Peyer's patch (tissue), 4 donors: ENCODE data around the gene DDX27. TPM values are rescaled to one million over a fixed set of nuclear protein-coding genes. Genes with fewer than 3 reads are reported as not detected.
A peak's percentile ranks its signal among the peaks of the same experiment; 100 is the strongest.
"Not testable (repeated sequence)": the region's sequence is repeated elsewhere in the genome, so short reads cannot be mapped to it uniquely, and the experiment has no call there.

Experiments
- DNase-seq, 3 donors: peaks; one replicate each; pipeline ENCODE4 v3.0.0-alpha.2; 2017 to 2019
- H3K27ac ChIP-seq, 4 donors: fragments of 200-600 bp; sonication (generic); one replicate each; pipeline ENCODE4 v1.5.1; 2016 to 2019
- H3K27me3 ChIP-seq, 2 donors: fragments of 200-600 bp; sonication (generic); one replicate each; pipeline ENCODE4 v1.5.1; 2019
- H3K36me3 ChIP-seq, 3 donors: fragments of 200-600 bp; sonication (generic); one replicate each; pipeline ENCODE4 v1.5.1; 2016 to 2019
- H3K4me1 ChIP-seq, 4 donors: fragments of 200-600 bp; sonication (generic); one replicate each; pipeline ENCODE4 v1.5.1; 2016 to 2019
- H3K4me3 ChIP-seq, 4 donors: fragments of 200-600 bp; sonication (generic); 1 replicate in 3 of 4; 2 replicates in 1 of 4; pipeline ENCODE4 v1.5.1; 2016 to 2019; ENCODE audit warnings: mild to moderate bottlenecking in 1 of 4
- H3K9me3 ChIP-seq, 4 donors: fragments of 200-600 bp; sonication (generic); one replicate each; pipeline ENCODE4 v1.5.1; 2016 to 2019; ENCODE audit warnings: mild to moderate bottlenecking in 1 of 4
- POLR2A ChIP-seq, 2 donors: fragments of 450-650 bp; IDR thresholded peaks; one replicate each; pipeline ENCODE4 v1.5.1; 2017; ENCODE audit warnings: antibody characterized with exemption in 2 of 2, mild to moderate bottlenecking in 2 of 2, moderate library complexity in 2 of 2
- total RNA-seq, 4 donors: library from RNA; depleted of rRNA; stranded (reverse); fragments of >200 nt; gene quantifications; one replicate each; pipeline ENCODE4 v1.1.0, GENCODE V29; 2016
- TF ChIP-seq, protein P1 (sequence below), 6 experiments: fragments of 450-650 bp in 4 of 6; fragments of 200-600 bp in 2 of 6; sonication (generic) in 1 of 6; IDR thresholded peaks; one replicate each; pipeline ENCODE4 v1.5.1; 2017 to 2019; ENCODE audit warnings: antibody characterized with exemption in 6 of 6, mild to moderate bottlenecking in 3 of 6, moderate library complexity in 1 of 6

The DDX27 gene
- total RNA-seq, 4 donors from 2014 or later = 23.1 to 81.7 (median 39.2) TPM

DNA sequence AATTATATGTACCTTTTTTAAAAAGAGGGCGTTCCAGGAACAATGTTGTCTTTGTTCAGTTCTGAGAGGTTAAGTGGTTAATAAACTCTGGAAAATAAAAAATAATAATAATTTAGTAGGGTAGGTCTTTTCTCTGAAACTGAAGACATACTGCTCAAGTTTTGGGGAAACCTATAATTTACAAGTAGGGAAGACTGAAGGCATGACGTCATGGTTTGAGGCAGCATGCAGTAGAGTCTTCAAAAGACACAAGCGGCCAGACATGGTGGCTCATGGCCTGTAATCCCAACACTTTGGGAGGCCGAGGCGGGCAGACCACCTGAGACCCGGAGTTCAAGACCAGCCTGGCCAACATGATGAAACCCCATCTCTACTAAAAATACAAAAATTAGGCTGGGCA, 45.0 kb upstream of the DDX27 start:
- Histone ChIP-seq H3K36me3 (peaks cover 0 to 20% (median 0%) of the 10 kb centered on the region in 3 donors), H3K27me3 (no peaks in the 10 kb centered on the region), H3K4me1 (no peaks in the 10 kb centered on the region), H3K9me3 (no peaks in the 10 kb centered on the region), H3K4me3 (no peak overlapping the region), H3K27ac (no peak overlapping the region)
- no peak for TF ChIP-seq POLR2A (IDR thresholded peaks at IDR 0.05)
- TF ChIP-seq, protein P1, sequence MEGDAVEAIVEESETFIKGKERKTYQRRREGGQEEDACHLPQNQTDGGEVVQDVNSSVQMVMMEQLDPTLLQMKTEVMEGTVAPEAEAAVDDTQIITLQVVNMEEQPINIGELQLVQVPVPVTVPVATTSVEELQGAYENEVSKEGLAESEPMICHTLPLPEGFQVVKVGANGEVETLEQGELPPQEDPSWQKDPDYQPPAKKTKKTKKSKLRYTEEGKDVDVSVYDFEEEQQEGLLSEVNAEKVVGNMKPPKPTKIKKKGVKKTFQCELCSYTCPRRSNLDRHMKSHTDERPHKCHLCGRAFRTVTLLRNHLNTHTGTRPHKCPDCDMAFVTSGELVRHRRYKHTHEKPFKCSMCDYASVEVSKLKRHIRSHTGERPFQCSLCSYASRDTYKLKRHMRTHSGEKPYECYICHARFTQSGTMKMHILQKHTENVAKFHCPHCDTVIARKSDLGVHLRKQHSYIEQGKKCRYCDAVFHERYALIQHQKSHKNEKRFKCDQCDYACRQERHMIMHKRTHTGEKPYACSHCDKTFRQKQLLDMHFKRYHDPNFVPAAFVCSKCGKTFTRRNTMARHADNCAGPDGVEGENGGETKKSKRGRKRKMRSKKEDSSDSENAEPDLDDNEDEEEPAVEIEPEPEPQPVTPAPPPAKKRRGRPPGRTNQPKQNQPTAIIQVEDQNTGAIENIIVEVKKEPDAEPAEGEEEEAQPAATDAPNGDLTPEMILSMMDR (IDR thresholded peaks at IDR 0.05) = no peak
- DNase-seq = no peak

DNA sequence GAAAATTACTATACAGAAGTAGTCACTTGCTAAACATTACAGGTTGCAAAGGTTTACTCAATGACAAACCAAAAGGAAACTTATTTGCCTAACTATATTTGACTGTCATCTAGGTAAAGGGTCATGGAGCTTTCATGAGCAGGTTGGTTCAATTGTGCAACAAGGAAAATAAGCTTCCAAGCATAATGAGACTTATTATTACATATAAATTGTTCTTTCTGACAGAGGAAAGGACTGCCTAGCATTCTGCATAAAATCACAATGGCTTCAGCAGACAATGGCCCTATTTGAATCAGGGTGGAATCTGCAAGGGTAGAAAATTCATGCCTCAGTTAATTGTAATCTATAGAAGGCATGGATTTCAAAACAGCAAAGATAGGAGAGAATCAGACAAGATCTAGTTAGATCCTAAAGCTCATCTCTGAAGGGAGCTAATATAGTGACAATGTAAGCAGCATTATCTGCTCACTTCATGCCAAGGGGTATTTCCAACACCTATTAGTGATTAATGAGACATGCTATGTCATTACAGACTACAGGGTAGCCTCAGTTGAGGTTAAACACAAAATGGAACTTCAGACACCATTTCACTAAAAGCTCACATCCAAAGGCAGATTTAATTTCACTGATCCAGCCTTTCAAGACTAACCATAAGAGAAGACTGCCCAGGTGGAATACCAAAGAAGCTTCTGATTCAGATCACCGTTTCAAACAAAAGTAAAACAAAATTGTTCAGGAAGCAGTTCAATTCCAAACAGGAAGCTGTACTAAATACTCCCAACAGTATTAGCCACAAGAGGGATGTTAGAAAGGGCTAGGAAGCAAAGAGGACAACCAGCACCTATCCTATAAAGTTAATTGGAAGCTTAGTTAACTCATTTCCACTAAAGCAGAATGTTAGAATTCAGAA, 39.6 kb upstream of the DDX27 start:
- Histone ChIP-seq H3K4me1 (peaks cover 0 to 29% (median 3%) of the 10 kb centered on the region in 4 donors), H3K36me3 (peaks cover 0 to 12% (median 0%) of the 10 kb centered on the region in 3 donors), H3K27me3 (no peaks in the 10 kb centered on the region), H3K4me3 (no peak overlapping the region), H3K9me3 (no peaks in the 10 kb centered on the region), H3K27ac (peak overlapping the region in 1 of 4 donors; percentile 56)
- DNase-seq = no peak
- TF ChIP-seq, protein P1 (IDR thresholded peaks at IDR 0.05) = no peak
- TF ChIP-seq POLR2A (IDR thresholded peaks at IDR 0.05) = no peak

DNA sequence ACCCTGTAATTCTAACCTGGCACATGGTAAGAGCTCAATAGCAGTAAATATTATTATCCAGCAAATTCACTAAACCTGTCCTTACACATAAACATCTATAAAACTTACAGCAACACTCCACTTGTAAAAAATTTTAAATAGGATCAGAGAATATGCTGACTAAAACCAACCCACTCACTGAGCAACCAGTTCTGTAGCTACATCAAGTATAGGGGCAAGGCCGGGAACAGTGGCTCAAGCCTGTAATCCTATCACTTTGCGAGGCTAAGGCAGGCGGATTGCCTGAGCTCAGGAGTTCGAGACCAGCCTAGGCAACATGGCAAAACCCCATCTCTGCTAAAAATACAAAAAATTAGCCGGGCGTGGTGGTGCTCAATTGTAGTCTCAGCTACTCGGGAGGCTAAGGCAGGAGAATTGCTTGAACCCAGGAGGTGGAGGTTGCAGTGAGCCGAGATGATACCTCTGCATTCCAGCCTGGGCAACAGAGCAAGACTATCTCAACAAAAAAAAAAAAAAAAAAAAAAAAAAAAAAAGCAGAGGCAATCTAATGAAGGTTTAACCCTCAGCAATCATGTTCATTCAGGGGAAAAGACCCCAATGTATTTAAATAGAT, 37.8 kb upstream of the DDX27 start:
- TF ChIP-seq POLR2A (IDR thresholded peaks at IDR 0.05) = no peak
- TF ChIP-seq, protein P1 (IDR thresholded peaks at IDR 0.05) = no peak
- H3K4me3 ChIP-seq = no peak overlapping the region
- no peak overlapping the region for H3K27ac ChIP-seq
- H3K36me3 ChIP-seq = peaks cover 0 to 12% (median 0%) of the 10 kb centered on the region in 3 donors
- no peak for DNase-seq
- H3K9me3 ChIP-seq = no peaks in the 10 kb centered on the region
- no peaks in the 10 kb centered on the region for H3K27me3 ChIP-seq
- H3K4me1 ChIP-seq = peaks cover 0 to 43% (median 6%) of the 10 kb centered on the region in 4 donors

DNA sequence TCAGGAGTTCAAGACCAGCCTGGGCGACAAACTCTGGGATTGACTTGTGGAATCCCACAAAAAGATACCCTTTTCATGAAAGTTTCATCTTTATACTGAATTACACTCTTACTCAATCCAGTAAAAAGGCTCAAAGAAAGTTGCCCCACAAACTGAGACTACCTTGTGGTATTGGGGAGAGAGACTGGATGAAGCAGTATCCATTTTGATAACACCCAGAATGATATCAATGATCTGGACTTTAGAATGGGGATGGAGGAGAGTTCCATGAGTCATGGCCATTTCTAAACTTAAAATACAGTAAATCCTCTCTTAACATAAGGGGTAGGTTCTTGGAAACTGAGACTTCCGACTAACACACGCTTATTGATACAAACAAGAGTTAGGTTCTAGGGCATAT, 35.8 kb upstream of the DDX27 start:
- Histone ChIP-seq H3K27ac (no peak overlapping the region), H3K27me3 (no peaks in the 10 kb centered on the region), H3K4me1 (peaks cover 0 to 43% (median 7%) of the 10 kb centered on the region in 4 donors), H3K36me3 (peaks cover 0 to 1% (median 0%) of the 10 kb centered on the region in 3 donors), H3K9me3 (no peaks in the 10 kb centered on the region), H3K4me3 (no peak overlapping the region)
- no peak for TF ChIP-seq POLR2A (IDR thresholded peaks at IDR 0.05)
- TF ChIP-seq, protein P1 (IDR thresholded peaks at IDR 0.05) = no peak
- no peak for DNase-seq

DNA sequence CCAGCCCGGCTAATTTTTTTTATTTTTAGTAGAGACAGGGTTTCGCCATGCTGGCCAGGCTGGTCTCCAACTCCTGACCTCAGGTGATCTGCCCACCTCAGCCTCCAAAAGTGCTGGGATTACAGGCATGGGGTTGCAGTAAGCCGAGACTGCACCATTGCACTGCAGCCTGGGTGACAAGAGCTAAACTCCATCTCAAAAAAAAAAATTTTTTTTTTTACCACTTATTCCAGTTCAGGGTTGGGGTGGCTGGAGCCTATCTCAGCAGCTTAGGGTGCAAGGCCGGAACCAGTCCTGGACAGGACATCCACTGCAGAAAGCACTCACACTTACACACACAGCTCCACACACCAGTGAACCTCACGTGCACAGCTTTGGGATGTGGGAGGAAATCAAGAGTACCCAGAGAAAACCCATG, 35.1 kb upstream of the DDX27 start:
- DNase-seq, H3K27me3 ChIP-seq, H3K9me3 ChIP-seq, H3K27ac ChIP-seq, H3K4me3 ChIP-seq, H3K36me3 ChIP-seq: not testable (repeated sequence)
- peaks cover 0 to 43% (median 7%) of the 10 kb centered on the region in 4 donors for H3K4me1 ChIP-seq

DNA sequence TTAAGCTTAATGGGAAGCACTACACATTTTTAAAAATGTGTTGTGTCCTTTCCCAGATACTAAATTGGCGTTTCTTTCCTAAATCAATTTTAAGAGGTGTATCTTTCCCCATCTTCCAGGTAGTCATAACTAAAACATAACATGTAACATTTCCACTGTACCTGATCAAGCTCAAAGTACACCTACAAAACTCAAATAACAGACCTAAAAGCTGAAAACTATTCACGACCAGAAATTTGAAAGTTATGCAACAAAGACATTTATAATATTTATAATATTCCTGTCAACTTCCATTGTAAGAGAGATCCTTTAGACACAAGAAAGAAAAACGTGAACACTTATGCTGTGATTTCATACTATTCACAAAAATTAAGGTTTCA, 34.5 kb upstream of the DDX27 start:
- Histone ChIP-seq H3K36me3 (no peaks in the 10 kb centered on the region), H3K9me3 (no peaks in the 10 kb centered on the region), H3K27ac (no peak overlapping the region), H3K4me3 (no peak overlapping the region), H3K4me1 (peaks cover 0 to 43% (median 7%) of the 10 kb centered on the region in 4 donors), H3K27me3 (no peaks in the 10 kb centered on the region)
- no peak for TF ChIP-seq POLR2A (IDR thresholded peaks at IDR 0.05)
- TF ChIP-seq, protein P1 (IDR thresholded peaks at IDR 0.05) = no peak
- DNase-seq = no peak
